Loucy (cell line): ENCODE data around the gene BMPER.

ENCODE experiments used
- EZH2phosphoT487 ChIP-seq: fragments of 200-600 bp; IDR thresholded peaks from 2 replicates; pipeline ENCODE4 v1.6.1; 2018; ENCODE audit warnings: antibody characterized with exemption, mild to moderate bottlenecking, moderate library complexity, borderline replicate concordance
- TF ChIP-seq, protein P1 (sequence below): fragments of 200-600 bp; sonication (generic); conservative IDR thresholded peaks from 2 replicates; pipeline ENCODE4 v1.5.1; 2014; ENCODE audit warnings: mild to moderate bottlenecking, antibody characterized with exemption, low read length

DNA sequence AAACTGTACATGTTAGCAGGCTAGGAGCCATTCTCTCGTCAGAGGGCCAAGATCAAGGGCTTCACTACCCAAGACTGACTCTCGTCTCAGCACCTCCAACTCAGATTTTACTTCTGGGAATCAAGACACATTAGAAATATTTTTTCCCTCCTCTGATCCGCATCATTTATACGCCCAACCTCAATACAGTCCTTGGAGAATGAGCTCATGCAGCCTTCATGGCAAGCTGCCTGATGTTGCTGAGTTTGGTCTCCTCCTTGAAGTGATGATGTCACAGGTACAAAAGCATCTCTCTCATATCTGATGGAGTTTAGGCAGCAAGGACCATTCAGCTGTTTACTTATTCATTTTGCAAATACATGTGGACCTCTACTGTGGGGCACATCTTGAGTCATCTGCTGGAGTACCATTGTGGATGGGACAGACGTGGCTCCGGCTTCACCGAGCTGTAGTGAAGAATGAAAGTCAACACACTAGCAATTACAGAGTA lies 114.0 kb downstream of the BMPER start:
- TF ChIP-seq, protein P1, sequence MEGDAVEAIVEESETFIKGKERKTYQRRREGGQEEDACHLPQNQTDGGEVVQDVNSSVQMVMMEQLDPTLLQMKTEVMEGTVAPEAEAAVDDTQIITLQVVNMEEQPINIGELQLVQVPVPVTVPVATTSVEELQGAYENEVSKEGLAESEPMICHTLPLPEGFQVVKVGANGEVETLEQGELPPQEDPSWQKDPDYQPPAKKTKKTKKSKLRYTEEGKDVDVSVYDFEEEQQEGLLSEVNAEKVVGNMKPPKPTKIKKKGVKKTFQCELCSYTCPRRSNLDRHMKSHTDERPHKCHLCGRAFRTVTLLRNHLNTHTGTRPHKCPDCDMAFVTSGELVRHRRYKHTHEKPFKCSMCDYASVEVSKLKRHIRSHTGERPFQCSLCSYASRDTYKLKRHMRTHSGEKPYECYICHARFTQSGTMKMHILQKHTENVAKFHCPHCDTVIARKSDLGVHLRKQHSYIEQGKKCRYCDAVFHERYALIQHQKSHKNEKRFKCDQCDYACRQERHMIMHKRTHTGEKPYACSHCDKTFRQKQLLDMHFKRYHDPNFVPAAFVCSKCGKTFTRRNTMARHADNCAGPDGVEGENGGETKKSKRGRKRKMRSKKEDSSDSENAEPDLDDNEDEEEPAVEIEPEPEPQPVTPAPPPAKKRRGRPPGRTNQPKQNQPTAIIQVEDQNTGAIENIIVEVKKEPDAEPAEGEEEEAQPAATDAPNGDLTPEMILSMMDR: no peak
- no peak for TF ChIP-seq EZH2phosphoT487
